GM23248 (cell line): ENCODE measurements around the gene GSG1L.

ENCODE experiments used
- EZH2 ChIP-seq: fragments of 200-600 bp; sonication (generic); IDR thresholded peaks from 2 replicates; pipeline ENCODE4 v1.6.1; 2018; ENCODE audit warnings: antibody characterized with exemption, mild to moderate bottlenecking; ENCODE audit not compliant: insufficient read depth, poor library complexity, severe bottlenecking
- EZH2phosphoT487 ChIP-seq: fragments of 200-600 bp; sonication (generic); IDR thresholded peaks from 2 replicates; pipeline ENCODE4 v1.6.1; 2018; ENCODE audit warnings: antibody characterized with exemption, moderate library complexity, mild to moderate bottlenecking, low read depth; ENCODE audit not compliant: insufficient read depth

DNA sequence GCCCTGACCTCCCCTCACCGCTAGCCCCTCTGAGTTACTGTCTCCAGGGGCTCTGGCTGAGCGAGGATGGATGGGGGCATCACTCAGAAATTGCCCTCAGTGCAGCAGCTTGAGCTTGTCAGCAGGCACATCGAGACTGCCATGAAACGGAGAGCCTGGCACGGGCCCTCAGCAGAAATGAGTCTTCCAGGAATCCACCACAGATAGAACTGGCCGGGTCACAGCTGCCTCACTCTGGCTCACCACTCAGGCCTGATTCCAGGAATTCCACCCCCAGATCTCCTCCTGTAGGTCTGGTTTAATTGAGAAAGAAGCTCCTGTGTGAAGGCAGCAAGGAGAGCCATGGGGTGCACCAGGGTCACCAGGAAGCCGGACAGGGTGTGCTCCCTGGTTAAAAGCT is 85.5 kb downstream of the GSG1L start:
- TF ChIP-seq EZH2, result no peak
- TF ChIP-seq EZH2phosphoT487, result no peak
